Neural progenitor cell (in vitro differentiated cells): ENCODE measurements around the gene TPSAB1.

Experiments
- EZH2 ChIP-seq: fragments of 200-600 bp; sonication (generic); IDR thresholded peaks from 2 replicates; pipeline ENCODE4 v1.6.1; 2017; ENCODE audit warnings: antibody characterized with exemption, mild to moderate bottlenecking, moderate library complexity
- TF ChIP-seq, protein P1 (sequence below): fragments of 200-600 bp; sonication (generic); IDR thresholded peaks from 2 replicates; pipeline ENCODE4 v1.5.1; 2017; ENCODE audit warnings: antibody characterized with exemption, mild to moderate bottlenecking

DNA sequence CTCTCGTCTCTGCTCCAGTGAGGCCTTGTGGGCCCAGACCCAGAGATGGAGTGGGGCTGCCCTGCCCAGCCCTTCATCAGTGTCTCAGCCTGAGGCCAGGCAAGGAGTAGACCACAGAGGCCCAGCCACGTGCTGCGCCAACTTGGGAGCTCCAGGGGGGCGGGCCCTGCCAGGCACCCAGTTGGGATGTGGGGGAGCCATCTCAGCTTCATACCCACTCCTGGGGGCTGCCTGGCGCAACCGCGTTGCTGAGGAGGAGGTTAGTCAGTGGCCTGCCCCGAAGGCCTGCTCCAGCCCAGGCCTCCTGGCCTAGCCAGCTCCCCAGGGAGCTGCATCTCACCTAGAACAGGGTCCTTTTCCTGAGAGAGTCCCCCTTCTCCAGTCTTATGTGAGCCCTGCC lies 27.3 kb upstream of the TPSAB1 start:
- TF ChIP-seq, protein P1, sequence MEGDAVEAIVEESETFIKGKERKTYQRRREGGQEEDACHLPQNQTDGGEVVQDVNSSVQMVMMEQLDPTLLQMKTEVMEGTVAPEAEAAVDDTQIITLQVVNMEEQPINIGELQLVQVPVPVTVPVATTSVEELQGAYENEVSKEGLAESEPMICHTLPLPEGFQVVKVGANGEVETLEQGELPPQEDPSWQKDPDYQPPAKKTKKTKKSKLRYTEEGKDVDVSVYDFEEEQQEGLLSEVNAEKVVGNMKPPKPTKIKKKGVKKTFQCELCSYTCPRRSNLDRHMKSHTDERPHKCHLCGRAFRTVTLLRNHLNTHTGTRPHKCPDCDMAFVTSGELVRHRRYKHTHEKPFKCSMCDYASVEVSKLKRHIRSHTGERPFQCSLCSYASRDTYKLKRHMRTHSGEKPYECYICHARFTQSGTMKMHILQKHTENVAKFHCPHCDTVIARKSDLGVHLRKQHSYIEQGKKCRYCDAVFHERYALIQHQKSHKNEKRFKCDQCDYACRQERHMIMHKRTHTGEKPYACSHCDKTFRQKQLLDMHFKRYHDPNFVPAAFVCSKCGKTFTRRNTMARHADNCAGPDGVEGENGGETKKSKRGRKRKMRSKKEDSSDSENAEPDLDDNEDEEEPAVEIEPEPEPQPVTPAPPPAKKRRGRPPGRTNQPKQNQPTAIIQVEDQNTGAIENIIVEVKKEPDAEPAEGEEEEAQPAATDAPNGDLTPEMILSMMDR: no peak
- no peak for TF ChIP-seq EZH2
